ENCODE measurements around the gene GRIP1.

GRIP1 gene

DNA sequence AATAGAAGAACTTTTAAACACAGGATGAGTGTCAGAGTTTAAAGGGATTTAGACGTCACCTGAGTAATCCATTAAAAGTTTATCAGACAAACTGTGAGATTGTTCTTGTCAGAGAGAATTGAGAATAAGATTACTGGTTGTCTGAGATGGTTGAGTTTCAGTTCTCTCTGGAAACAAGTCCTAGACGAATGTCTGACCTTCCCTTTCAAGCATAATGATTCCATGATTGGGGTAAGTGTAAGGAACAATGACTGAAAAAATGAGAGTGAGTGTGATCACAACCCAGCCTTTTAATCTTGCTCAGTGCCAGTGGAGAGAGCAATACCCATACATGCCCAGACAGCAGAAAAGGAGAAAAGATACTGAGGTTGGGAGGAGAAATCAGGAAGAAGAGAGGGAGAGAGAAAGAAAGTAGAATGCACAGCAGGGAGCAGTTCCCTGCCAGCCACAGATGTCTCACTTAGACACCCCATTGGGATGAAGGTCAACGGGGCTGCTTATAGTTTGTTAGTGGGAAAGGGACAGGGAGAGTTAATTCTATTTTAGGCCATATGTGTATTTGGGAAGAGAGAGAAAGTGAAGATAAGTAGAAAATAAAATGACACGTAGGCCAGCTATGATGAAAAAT is 4.3 kb downstream of the GRIP1 start:
- TF ChIP-seq, protein P1, sequence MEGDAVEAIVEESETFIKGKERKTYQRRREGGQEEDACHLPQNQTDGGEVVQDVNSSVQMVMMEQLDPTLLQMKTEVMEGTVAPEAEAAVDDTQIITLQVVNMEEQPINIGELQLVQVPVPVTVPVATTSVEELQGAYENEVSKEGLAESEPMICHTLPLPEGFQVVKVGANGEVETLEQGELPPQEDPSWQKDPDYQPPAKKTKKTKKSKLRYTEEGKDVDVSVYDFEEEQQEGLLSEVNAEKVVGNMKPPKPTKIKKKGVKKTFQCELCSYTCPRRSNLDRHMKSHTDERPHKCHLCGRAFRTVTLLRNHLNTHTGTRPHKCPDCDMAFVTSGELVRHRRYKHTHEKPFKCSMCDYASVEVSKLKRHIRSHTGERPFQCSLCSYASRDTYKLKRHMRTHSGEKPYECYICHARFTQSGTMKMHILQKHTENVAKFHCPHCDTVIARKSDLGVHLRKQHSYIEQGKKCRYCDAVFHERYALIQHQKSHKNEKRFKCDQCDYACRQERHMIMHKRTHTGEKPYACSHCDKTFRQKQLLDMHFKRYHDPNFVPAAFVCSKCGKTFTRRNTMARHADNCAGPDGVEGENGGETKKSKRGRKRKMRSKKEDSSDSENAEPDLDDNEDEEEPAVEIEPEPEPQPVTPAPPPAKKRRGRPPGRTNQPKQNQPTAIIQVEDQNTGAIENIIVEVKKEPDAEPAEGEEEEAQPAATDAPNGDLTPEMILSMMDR (IDR thresholded peaks at IDR 0.05), result no peak
- no peak for TF ChIP-seq ZFX (IDR thresholded peaks at IDR 0.05; ENCODE audit: borderline replicate concordance)
- no peak overlapping the region for H3K27ac ChIP-seq

DNA sequence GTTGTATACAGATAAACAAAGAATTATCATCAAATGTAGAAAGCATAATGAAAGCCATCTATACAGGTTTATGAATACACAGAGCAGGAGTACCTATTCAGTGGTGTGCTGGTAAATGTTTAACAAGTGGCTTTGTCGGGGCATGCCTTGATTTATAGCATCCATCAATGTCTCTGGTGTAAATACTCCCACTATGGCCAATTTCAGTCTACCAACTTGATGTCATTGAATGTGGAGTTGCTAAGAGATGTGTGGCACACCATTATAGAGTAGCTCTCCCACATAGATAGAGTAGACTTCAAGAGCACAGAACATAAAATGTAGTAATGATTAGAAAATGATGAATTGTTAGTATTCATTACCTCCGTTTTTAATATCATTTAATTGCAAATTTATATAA is 9.3 kb downstream of the GRIP1 start:
- TF ChIP-seq ZFX (IDR thresholded peaks at IDR 0.05; ENCODE audit: borderline replicate concordance), result no peak
- TF ChIP-seq, protein P1 (IDR thresholded peaks at IDR 0.05), result no peak
- H3K27ac ChIP-seq, result no peak overlapping the region

DNA sequence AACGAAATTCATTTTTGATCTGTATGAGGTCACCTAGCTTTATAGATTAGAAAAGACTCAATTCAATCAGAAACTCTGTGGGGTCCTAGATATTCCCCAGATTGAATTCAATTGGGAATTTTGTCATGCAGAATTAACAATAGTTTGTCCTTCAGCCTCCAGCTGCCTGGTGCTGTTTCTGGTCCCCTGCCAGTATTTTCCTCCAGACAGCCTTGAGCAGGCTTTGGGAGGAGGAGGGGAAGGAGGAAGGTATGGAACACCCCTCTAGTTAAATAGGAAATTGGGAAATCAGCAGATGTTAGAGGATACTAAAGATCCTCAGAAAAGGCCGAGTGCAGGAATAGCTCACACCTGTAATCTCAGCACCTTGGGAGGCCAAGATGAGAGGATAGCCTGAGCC is 10.6 kb downstream of the GRIP1 start:
- TF ChIP-seq, protein P1 (IDR thresholded peaks at IDR 0.05), result no peak
- no peak for TF ChIP-seq ZFX (IDR thresholded peaks at IDR 0.05; ENCODE audit: borderline replicate concordance)
- H3K27ac ChIP-seq, result no peak overlapping the region

DNA sequence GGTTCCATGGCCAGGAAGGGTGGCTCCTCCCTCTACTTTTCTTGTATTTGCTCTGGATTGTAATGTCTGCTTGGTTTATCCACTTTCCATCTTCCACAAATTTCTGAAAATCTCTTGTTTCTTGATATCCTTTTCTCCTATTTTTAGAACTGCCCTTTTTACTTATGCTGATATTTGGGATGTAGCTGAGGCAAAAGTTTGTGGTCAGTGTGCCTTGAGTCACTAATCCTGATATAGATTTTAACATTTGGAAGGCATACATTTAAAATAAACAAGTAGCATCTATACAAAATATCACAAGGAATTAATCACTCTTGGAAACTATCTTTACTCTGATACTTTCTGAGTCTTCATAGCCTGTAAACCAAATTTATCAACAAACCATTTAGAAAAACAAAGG is 11.0 kb downstream of the GRIP1 start:
- TF ChIP-seq, protein P1 (IDR thresholded peaks at IDR 0.05), result no peak
- TF ChIP-seq ZFX (IDR thresholded peaks at IDR 0.05; ENCODE audit: borderline replicate concordance), result no peak
- H3K27ac ChIP-seq, result no peak overlapping the region

DNA sequence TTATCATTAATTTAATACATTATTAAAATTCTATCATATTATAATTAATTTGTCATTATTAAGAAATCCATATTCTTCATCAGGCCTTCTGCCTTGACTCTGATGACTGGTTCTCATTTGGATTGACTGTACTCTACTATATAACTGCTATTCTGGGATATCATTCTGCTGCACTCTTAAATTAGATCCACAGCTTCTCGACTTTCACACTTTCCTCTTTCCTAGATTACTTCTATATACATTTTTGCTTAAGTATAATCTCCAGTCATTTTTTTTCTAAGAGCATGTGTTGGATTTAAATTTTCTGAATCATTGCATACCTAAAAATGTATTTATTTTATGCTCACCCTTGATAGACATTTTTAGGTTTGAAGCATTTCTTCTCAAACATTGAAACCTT is 12.4 kb downstream of the GRIP1 start:
- no peak overlapping the region for H3K27ac ChIP-seq
- no peak for TF ChIP-seq ZFX (IDR thresholded peaks at IDR 0.05; ENCODE audit: borderline replicate concordance)
- TF ChIP-seq, protein P1 (IDR thresholded peaks at IDR 0.05), result no peak

DNA sequence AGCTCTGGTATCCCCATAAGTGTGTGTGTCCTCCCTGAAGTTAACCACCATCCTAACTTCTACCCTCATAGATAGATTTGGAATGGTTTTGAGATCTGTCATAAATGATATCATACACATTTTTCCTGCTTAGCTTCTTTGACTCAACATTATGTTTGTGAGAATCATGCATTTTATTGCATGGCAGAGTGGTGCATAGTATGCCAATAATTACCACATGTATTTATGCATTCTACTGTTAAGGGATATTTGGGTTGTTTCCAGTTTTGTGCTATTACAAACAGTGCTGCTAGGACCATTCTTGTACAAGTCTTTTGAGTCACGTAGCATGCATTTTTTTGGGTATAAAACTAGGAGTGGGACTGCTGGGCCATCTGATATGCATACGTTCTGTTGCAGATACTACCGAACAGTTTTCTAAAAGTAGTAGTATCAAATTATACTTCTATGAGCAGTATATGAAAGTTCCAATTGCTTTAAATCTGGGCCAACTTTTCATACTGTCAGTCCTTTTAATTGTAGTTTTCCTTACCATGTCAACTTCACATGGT is 13.4 kb downstream of the GRIP1 start:
- TF ChIP-seq ZFX (IDR thresholded peaks at IDR 0.05; ENCODE audit: borderline replicate concordance), result no peak
- H3K27ac ChIP-seq, result no peak overlapping the region

DNA sequence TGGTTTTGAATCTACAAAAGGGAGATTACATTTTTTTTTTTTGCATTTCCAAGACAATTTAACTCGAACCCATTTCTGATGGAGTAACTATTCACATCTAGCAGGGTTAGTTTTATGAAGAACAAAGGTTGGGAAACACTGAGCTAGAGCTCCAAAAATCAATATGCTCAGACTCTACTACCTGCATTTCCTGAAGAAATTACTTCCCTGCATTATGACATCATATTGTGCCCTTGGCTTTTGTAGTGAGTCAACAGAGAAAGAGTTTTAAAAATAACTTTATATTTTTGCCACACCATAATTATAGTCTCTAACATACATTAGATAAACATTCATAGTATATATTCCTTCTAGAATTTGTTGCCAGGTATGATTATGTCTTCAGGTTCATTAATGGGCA is 14.8 kb downstream of the GRIP1 start:
- H3K27ac ChIP-seq, result no peak overlapping the region
- TF ChIP-seq, protein P1 (IDR thresholded peaks at IDR 0.05), result no peak
- no peak for TF ChIP-seq ZFX (IDR thresholded peaks at IDR 0.05; ENCODE audit: borderline replicate concordance)

DNA sequence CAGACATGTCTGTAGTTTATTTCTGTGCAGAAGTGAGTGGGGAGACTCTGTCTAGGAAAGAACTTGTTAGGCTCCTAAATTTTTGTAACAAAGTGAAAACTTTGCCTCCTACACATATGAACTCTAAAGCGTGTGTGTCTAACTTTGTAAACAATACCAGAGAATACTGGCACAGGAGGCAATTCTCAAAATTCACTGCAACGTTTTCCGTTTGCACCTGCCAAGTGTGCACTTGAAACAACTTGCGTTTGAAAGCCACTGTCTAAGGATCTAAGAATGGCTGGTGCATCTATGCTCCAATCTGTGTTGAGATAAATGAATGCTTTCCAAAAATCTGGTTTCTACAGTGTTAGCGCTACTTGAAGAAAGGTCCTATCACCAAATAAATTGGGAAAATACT is 15.3 kb downstream of the GRIP1 start:
- TF ChIP-seq, protein P1 (IDR thresholded peaks at IDR 0.05), result no peak
- no peak for TF ChIP-seq ZFX (IDR thresholded peaks at IDR 0.05; ENCODE audit: borderline replicate concordance)
- H3K27ac ChIP-seq, result no peak overlapping the region

Measured in 22Rv1 (cell line).